ENCODE data around the gene TOE1. TPM values are rescaled to one million over a fixed set of nuclear protein-coding genes. Genes with fewer than 3 reads are reported as not detected.

TOE1 gene
- total RNA-seq, 3 donors from 2014 or later (not counting 1 experiment from before 2014, with no cell fraction given): 23.2 to 36.8 (median 28.2) TPM

GRCh38 chr1:45364294-45364693 lies 24.3 kb downstream of the TOE1 start:
- no peak for TF ChIP-seq CTCF (IDR thresholded peaks at IDR 0.05)
- Mint-ChIP-seq H3K27me3 (ENCODE audit: low read depth in 2 of 2) (no peaks in the 10 kb centered on the region), H3K4me3 (no peak overlapping the region), H3K9me3 (no peaks in the 10 kb centered on the region), H3K36me3 (no peaks in the 10 kb centered on the region), H3K4me1 (peaks cover 0 to 4% of the 10 kb centered on the region in 2 donors), H3K27ac (no peak overlapping the region)
- H3K27me3 ChIP-seq (ENCODE audit: control insufficient read depth, insufficient read depth, low read length): no peaks in the 10 kb centered on the region
- H3K9me3 ChIP-seq (ENCODE audit: control insufficient read depth, insufficient read depth, low read length): no peaks in the 10 kb centered on the region
- ATAC-seq (no peak), DNase-seq (no peak)
- H3K4me1 ChIP-seq (ENCODE audit: control insufficient read depth, insufficient read depth, low read length): no peaks in the 10 kb centered on the region
- H3K27ac ChIP-seq (ENCODE audit: low read length): no peak overlapping the region
- intact Hi-C loops (cut with micrococcal nuclease): no loop called here
- no peak overlapping the region for H3K4me3 ChIP-seq (ENCODE audit: low read length)
- no peaks in the 10 kb centered on the region for H3K36me3 ChIP-seq (ENCODE audit: control insufficient read depth, insufficient read depth, low read length)
- WGBS (ENCODE audit: insufficient coverage): 97% methylated on average over 2 of the region's 2 CpGs

- DNase-seq (no peak), ATAC-seq (no peak)
- H3K27me3 ChIP-seq (ENCODE audit: control insufficient read depth, insufficient read depth, low read length): no peaks in the 10 kb centered on the region
- Mint-ChIP-seq H3K36me3 (no peaks in the 10 kb centered on the region), H3K9me3 (no peaks in the 10 kb centered on the region), H3K27ac (no peak overlapping the region), H3K27me3 (ENCODE audit: low read depth in 2 of 2) (no peaks in the 10 kb centered on the region), H3K4me1 (peaks cover 0 to under 1% of the 10 kb centered on the region in 2 donors), H3K4me3 (no peak overlapping the region)
- no peaks in the 10 kb centered on the region for H3K9me3 ChIP-seq (ENCODE audit: control insufficient read depth, insufficient read depth, low read length)
- WGBS (ENCODE audit: insufficient coverage): 91% methylated on average over 6 of the region's 6 CpGs
- intact Hi-C loops (cut with micrococcal nuclease): no loop called here
- no peak overlapping the region for H3K27ac ChIP-seq (ENCODE audit: low read length)
- no peak overlapping the region for H3K4me3 ChIP-seq (ENCODE audit: low read length)
- no peak for TF ChIP-seq CTCF (IDR thresholded peaks at IDR 0.05)
- H3K4me1 ChIP-seq (ENCODE audit: control insufficient read depth, insufficient read depth, low read length): no peaks in the 10 kb centered on the region
- no peaks in the 10 kb centered on the region for H3K36me3 ChIP-seq (ENCODE audit: control insufficient read depth, insufficient read depth, low read length)
Measured at GRCh38 chr1:45365051-45365450, 25.1 kb downstream of the TOE1 start.

- no peaks in the 10 kb centered on the region for H3K9me3 ChIP-seq (ENCODE audit: control insufficient read depth, insufficient read depth, low read length)
- intact Hi-C loops (cut with micrococcal nuclease): no loop called here
- no peak overlapping the region for H3K4me3 ChIP-seq (ENCODE audit: low read length)
- H3K9me3 Mint-ChIP-seq: no peaks in the 10 kb centered on the region
- no peaks in the 10 kb centered on the region for H3K4me1 Mint-ChIP-seq
- ATAC-seq: no peak
- H3K27me3 ChIP-seq (ENCODE audit: control insufficient read depth, insufficient read depth, low read length): no peaks in the 10 kb centered on the region
- no peaks in the 10 kb centered on the region for H3K4me1 ChIP-seq (ENCODE audit: control insufficient read depth, insufficient read depth, low read length)
- no peaks in the 10 kb centered on the region for H3K27me3 Mint-ChIP-seq (ENCODE audit: low read depth in 2 of 2)
- no peak overlapping the region for H3K27ac Mint-ChIP-seq
- H3K36me3 Mint-ChIP-seq: no peaks in the 10 kb centered on the region
- H3K27ac ChIP-seq (ENCODE audit: low read length): no peak overlapping the region
- no peaks in the 10 kb centered on the region for H3K36me3 ChIP-seq (ENCODE audit: control insufficient read depth, insufficient read depth, low read length)
- no peak overlapping the region for H3K4me3 Mint-ChIP-seq
- DNase-seq: no peak
- no peak for TF ChIP-seq CTCF (IDR thresholded peaks at IDR 0.05)
Measured at GRCh38 chr1:45370575-45370974, 30.6 kb downstream of the TOE1 start.

- Histone ChIP-seq H3K27me3 (ENCODE audit: control insufficient read depth, insufficient read depth, low read length) (no peaks in the 10 kb centered on the region), H3K27ac (ENCODE audit: low read length) (no peak overlapping the region), H3K4me1 (ENCODE audit: control insufficient read depth, insufficient read depth, low read length) (no peaks in the 10 kb centered on the region), H3K9me3 (ENCODE audit: control insufficient read depth, insufficient read depth, low read length) (no peaks in the 10 kb centered on the region), H3K36me3 (ENCODE audit: control insufficient read depth, insufficient read depth, low read length) (no peaks in the 10 kb centered on the region), H3K4me3 (ENCODE audit: low read length) (no peak overlapping the region)
- Mint-ChIP-seq H3K4me1 (no peaks in the 10 kb centered on the region), H3K27ac (no peak overlapping the region), H3K36me3 (no peaks in the 10 kb centered on the region), H3K27me3 (ENCODE audit: low read depth in 2 of 2) (no peaks in the 10 kb centered on the region), H3K4me3 (no peak overlapping the region), H3K9me3 (no peaks in the 10 kb centered on the region)
- no peak for TF ChIP-seq CTCF (IDR thresholded peaks at IDR 0.05)
- no peak for DNase-seq
- intact Hi-C loops (cut with micrococcal nuclease): no loop called here
- no peak for ATAC-seq
Measured at GRCh38 chr1:45373573-45373972, 33.6 kb downstream of the TOE1 start.

Data from natural killer cell (primary cell).